Aorta (tissue), 5 donors: ENCODE measurements around the gene OR2F2. TPM values are rescaled to one million over a fixed set of nuclear protein-coding genes. Genes with fewer than 3 reads are reported as not detected.

ENCODE experiments used
- ATAC-seq: fragments of 200-7000 bp; cut with Tn5 transposase; one replicate; pipeline ENCODE4 v1.9.1; 2022; ENCODE audit warnings: moderate library complexity; ENCODE audit not compliant: low FRiP score
- DNase-seq, 2 donors: peaks; one replicate each; pipeline ENCODE4 v3.0.0-alpha.2; 2020
- H3K27ac ChIP-seq, 2 donors: one replicate each; pipeline ENCODE4 v1.5.1; 2013; ENCODE audit warnings: low read length in 2 of 2, mild to moderate bottlenecking in 2 of 2, moderate library complexity in 2 of 2, control low read depth in 1 of 2, inconsistent platforms in 1 of 2, low read depth in 1 of 2
- H3K27me3 ChIP-seq, 2 donors: one replicate each; pipeline ENCODE4 v1.6.1; 2013; ENCODE audit warnings: control low read depth in 1 of 2, low read length in 1 of 2, mild to moderate bottlenecking in 1 of 2, moderate library complexity in 1 of 2; ENCODE audit not compliant: insufficient read depth in 2 of 2, control insufficient read depth in 1 of 2
- H3K36me3 ChIP-seq, 2 donors: one replicate each; pipeline ENCODE4 v1.6.1; 2013; ENCODE audit warnings: control low read depth in 1 of 2, low read length in 1 of 2, mild to moderate bottlenecking in 1 of 2; ENCODE audit not compliant: insufficient read depth in 2 of 2, control insufficient read depth in 1 of 2
- H3K4me1 ChIP-seq, 2 donors: one replicate each; pipeline ENCODE4 v1.6.1; 2013; ENCODE audit warnings: low read length in 2 of 2, control low read depth in 1 of 2, mild to moderate bottlenecking in 1 of 2, moderate library complexity in 1 of 2; ENCODE audit not compliant: insufficient read depth in 2 of 2, control insufficient read depth in 1 of 2
- H3K4me3 ChIP-seq, 2 donors: one replicate each; pipeline ENCODE4 v1.5.1; 2013; ENCODE audit warnings: low read length in 2 of 2, control low read depth in 1 of 2, mild to moderate bottlenecking in 1 of 2
- H3K9me3 ChIP-seq: one replicate; pipeline ENCODE4 v1.6.1; 2013; ENCODE audit warnings: mild to moderate bottlenecking, low read length; ENCODE audit not compliant: control insufficient read depth
- WGBS, 2 donors: extraction: QIAGEN DNeasy Blood & Tissue Kit; methylation state at CpG; one replicate each; pipeline ENCODE4 v1.1.7; 2013; 5-methylcytosine and 5-hydroxymethylcytosine counted together
- intact Hi-C, 2 donors: fragments of 100-400 bp; cut with DNase I; formaldehyde crosslinking; loops; one replicate each; pipeline versions ENCODE4 v1.14.2 to v1.15.0; 2022
- long read RNA-seq, 2 donors: library from polyadenylated mRNA; unstranded; transcript quantifications; one replicate each; pipeline ENCODE4 v2.0.0, GENCODE V29; 2020 to 2021
- polyA plus RNA-seq, 2 donors: library from polyadenylated mRNA; stranded (reverse); fragments of 200-250 nt; gene quantifications; one replicate each; pipeline ENCODE4 v1.2.3, GENCODE V29; 2013
- total RNA-seq, 2 donors: library from RNA; stranded (reverse); fragmentation: NEBNext Ultra II Directional; extraction: Animal tissue kit (Norgen Biotek cat#: 25700); gene quantifications; one replicate each; pipeline ENCODE4 v1.2.1, GENCODE V29; 2021
- donor health status: healthy with polysubstance abuse.
- donor health status: Bipolar disorder and iron deficiency.
- donor health status: DM: no; HTN: no; CAD: no.
- donor health status: DM: no; HTN: no; CAD: no.
- donor health status: DM: yes; HTN: yes; CAD: no.

The OR2F2 gene, protein sequence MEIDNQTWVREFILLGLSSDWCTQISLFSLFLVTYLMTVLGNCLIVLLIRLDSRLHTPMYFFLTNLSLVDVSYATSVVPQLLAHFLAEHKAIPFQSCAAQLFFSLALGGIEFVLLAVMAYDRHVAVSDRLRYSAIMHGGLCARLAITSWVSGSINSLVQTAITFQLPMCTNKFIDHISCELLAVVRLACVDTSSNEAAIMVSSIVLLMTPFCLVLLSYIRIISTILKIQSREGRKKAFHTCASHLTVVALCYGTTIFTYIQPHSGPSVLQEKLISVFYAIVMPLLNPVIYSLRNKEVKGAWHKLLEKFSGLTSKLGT
- total RNA-seq = not detected
- polyA plus RNA-seq = not detected
- long read RNA-seq, donor 1 = 0 reads
- long read RNA-seq, donor 2 = 0 reads

DNA sequence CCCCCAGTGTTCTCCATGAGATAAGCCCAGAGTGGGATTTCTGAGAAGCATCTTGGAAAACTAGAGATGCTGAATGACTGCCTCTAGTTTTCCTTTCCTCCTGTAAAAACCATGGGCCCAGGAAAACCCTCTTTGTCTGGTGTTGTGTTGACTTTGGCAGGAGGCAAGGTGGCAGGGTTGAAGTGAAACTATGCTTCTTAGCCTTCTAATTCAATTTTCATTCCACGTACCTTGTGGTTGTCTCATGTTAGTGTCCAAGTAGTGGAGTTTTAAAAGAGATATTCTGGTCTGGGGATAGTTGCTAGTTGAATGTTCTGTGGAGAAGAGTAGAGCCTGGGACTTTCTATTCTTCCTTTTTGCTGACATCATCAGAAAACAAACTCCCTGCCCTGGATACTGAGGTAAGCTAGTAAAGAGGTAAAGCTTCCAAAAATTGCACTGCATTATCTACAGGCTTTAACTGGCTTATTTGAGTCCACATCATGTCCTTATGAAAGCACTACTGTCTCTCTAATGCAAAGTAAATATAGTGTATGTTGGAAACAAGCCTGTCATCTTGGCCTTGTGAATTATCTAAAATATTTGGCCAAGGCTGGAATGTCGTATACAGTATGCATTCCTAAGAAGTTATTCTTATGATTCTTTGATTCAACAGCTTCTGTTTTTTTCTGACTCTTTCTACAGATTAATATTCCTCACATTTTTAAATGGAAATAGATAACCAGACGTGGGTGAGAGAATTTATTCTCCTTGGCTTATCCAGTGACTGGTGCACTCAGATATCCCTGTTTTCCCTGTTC lies at the start of gene OR2F2:
OR2F2 (plus strand) TSS at position 708 of the 800 bp plus-strand sequence; CDS start at position 708, 0 bp downstream.
- 4 to 11% methylated on average over 3 of the region's 3 CpGs for WGBS, 2 donors
- no peak within 1 kb of the TSS for H3K27ac ChIP-seq
- H3K4me1 ChIP-seq = no peaks in the 10 kb centered on the region
- DNase-seq (no peak), ATAC-seq (no peak)
- peaks cover 2% of the 10 kb centered on the region for H3K9me3 ChIP-seq
- intact Hi-C loops = no loop called here
- no peaks in the 10 kb centered on the region for H3K27me3 ChIP-seq
- H3K4me3 ChIP-seq = no peak within 1 kb of the TSS
- no peaks in the 10 kb centered on the region for H3K36me3 ChIP-seq

DNA sequence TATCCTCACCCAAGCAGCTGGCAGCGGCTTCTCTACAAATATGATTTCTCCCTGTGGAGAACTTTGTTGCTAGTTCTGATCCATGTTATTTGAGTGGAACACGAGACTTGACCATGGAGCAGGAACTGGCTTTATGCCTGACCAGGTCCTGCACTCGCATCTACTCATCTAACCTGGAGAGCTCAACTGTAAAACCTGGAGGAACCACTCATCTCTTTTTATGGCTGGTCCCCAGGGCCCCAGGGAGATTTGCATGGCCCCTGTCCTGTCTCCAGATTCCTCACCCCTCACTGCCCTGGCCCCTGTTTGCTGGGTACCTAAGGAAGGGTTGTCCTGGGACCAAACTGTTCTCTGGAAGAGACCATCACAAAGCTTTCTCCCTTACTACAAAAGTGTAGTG lies 49.1 kb upstream of the OR2F2 start:
- Histone ChIP-seq H3K4me1 (peaks cover 0 to 10% of the 10 kb centered on the region in 2 donors), H3K27me3 (no peaks in the 10 kb centered on the region), H3K9me3 (no peaks in the 10 kb centered on the region), H3K4me3 (no peak overlapping the region), H3K36me3 (no peaks in the 10 kb centered on the region), H3K27ac (no peak overlapping the region)
- no peak for DNase-seq
- ATAC-seq = no peak
- intact Hi-C loops = no loop called here
- 60 to 73% methylated on average over 3 of the region's 3 CpGs for whole genome bisulfite sequencing, 2 donors

DNA sequence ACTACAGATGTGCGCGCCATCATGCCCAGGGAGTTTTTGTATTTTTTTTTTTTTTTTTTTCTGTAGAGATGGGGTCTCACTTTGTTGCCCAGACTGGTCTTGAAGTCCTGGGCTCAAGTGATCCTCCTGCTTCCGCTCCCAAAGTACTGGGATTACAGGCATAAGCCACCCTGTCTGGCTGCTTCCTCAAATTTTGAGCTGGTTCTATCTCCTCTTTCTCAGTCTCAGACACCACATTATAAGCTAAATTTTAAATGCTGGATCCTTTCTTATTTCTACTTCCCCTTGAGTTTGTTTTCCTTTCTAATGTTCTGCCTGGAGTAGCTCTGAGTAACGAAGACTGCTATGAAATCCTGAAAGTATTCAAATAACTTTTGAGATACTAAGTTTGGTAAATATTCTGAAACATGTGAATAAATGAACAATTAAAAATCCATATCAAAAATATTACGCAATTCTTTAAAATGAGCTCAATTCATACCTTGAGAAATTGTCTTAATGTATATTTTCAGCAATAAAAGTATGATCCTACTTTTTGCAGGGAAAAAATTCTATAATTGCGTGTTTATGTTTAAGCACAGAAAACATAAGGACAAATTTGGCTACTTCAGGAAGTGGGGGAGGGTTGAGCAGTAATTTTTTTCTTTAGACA lies 48.1 kb upstream of the OR2F2 start:
- Histone ChIP-seq H3K4me3 (no peak overlapping the region), H3K27ac (no peak overlapping the region), H3K4me1 (peaks cover 0 to 6% of the 10 kb centered on the region in 2 donors), H3K27me3 (no peaks in the 10 kb centered on the region), H3K36me3 (no peaks in the 10 kb centered on the region), H3K9me3 (no peaks in the 10 kb centered on the region)
- ATAC-seq (no peak), DNase-seq (no peak)
- intact Hi-C loops = no loop called here
- 84 to 87% methylated on average over 6 of the region's 6 CpGs for WGBS, 2 donors

DNA sequence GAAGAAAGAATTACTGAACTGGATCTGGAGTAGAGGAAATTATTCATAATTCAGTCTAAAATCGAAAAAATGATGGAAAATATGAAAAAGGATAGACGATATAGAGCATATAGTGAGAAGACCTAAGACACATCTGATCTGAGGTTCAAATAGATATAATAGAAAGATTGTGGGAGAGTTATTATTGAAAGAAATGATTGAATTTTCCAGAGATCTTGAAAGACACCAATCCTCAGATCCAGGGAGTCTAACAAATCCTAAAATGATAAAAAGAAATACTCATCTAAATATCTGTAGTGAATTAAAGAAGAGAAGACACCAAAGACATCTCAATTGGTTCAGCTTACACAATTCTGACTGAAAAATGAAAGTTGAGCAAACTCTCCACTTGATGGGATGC lies 46.0 kb upstream of the OR2F2 start:
- Histone ChIP-seq H3K4me3 (no peak overlapping the region), H3K9me3 (no peaks in the 10 kb centered on the region), H3K4me1 (peaks cover 0 to 6% of the 10 kb centered on the region in 2 donors), H3K36me3 (no peaks in the 10 kb centered on the region), H3K27me3 (no peaks in the 10 kb centered on the region), H3K27ac (no peak overlapping the region)
- DNase-seq = no peak
- intact Hi-C loops = no loop called here
- ATAC-seq = no peak
- 98 to 99% methylated on average over 2 of the region's 2 CpGs for WGBS, 2 donors

DNA sequence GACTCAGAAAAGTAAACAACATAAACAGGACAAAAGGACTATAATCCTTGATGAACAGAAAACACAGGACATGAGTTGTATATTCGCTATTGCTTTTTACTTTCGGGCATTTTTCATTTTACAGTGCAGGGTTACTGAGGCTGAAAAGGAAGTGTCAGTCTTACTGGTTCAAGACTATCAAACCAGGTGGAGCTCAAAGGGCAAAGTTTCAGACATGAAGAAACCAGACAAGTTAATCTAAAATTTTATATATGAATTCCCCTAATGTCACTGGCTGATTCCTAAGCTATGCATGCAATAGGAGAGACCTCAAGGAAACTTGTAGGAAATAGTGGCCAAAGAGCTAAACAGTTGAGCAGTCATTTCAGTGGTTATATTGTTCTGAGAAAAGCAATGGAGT lies 44.5 kb upstream of the OR2F2 start:
- Histone ChIP-seq H3K27me3 (no peaks in the 10 kb centered on the region), H3K9me3 (no peaks in the 10 kb centered on the region), H3K27ac (no peak overlapping the region), H3K4me3 (no peak overlapping the region), H3K36me3 (no peaks in the 10 kb centered on the region), H3K4me1 (no peaks in the 10 kb centered on the region)
- DNase-seq (no peak), ATAC-seq (no peak)
- 95 to 99% methylated on average over 2 of the region's 2 CpGs for whole genome bisulfite sequencing, 2 donors
- intact Hi-C loops = no loop called here

DNA sequence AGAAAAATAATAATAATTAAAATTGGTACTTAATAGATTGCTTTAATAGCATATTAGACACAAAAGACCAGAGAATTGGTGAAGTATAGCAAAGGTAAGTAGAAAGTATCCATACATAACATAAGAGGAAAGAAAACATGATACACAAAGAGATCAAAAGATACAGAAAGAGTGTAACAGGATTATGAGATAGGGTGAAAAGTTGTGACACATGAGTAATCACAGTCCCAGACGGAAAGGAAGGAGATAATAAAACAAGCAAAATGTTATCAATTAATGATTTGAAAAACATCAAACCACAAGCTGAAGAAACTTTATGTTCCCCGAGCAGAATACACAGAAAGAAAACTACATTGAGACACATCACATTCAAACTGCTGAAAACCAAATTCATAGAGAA lies 43.6 kb upstream of the OR2F2 start:
- Histone ChIP-seq H3K27me3 (no peaks in the 10 kb centered on the region), H3K9me3 (no peaks in the 10 kb centered on the region), H3K36me3 (no peaks in the 10 kb centered on the region), H3K4me1 (no peaks in the 10 kb centered on the region), H3K27ac (no peak overlapping the region), H3K4me3 (no peak overlapping the region)
- no peak for ATAC-seq
- WGBS, 2 donors = 95 to 98% methylated on average over 2 of the region's 2 CpGs
- intact Hi-C loops = no loop called here
- DNase-seq = no peak

DNA sequence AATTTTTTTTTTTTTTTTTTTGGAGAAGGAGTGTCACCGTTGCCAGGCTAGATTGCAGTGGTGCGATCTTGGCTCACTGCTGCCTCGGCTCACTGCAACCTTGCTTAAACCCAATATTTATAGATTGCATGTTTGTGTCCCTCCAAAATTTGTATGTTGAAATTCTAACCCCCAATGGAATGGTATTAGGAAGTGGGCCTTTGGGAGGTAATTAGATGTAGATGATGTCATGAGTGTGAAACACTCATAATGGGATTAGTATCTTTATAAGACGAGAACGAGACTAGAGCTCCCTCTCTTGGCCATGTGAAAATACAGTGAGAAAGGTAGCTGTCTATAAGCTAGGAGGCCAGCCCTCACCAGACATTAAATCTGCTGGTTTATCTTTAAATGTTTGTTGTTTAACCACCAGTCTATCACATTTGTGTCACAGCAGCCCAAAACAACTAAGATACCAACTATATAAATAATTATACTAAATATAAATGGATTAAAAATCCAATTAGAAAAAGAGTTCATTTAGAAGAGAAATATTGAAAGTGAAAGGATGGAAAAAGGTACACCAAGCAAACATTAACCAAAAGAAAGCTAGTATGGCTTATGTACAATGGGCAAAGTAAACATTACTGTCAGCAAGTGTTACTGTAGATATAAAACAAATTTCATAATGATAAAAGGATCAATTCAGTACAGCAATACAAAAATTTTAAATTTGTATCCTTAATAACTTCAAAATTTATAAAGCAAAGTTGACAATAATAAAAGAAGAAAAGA lies 42.3 kb upstream of the OR2F2 start:
- WGBS, 2 donors = 90 to 93% methylated on average over 5 of the region's 5 CpGs
- Histone ChIP-seq H3K4me3 (no peak overlapping the region), H3K36me3 (no peaks in the 10 kb centered on the region), H3K9me3 (no peaks in the 10 kb centered on the region), H3K4me1 (no peaks in the 10 kb centered on the region), H3K27ac (no peak overlapping the region), H3K27me3 (no peaks in the 10 kb centered on the region)
- DNase-seq (no peak), ATAC-seq (no peak)
- intact Hi-C loops = no loop called here

DNA sequence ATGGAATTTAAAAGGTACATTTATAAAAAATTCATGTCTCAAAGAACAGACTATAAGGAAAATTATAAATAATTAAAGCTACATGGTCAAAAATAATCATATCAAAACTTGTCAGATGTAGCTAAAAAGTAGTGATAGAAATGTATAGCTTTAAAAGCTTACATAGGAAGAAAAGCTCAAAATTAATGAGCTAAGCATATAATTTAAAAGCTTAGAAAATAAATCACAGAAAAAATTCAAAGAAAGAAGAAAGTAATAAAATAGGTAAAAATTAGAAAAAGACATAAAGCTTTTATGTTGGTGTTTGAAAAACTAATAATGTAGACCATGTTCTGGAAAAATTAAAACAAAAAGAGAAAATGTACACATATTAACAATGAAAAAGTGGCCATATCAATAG lies 38.4 kb upstream of the OR2F2 start:
- no peak overlapping the region for H3K27ac ChIP-seq
- ATAC-seq = no peak
- H3K36me3 ChIP-seq = no peaks in the 10 kb centered on the region
- intact Hi-C loops = no loop called here
- no peaks in the 10 kb centered on the region for H3K4me1 ChIP-seq
- no peak overlapping the region for H3K4me3 ChIP-seq
- H3K27me3 ChIP-seq = no peaks in the 10 kb centered on the region
- no peak for DNase-seq
- no peaks in the 10 kb centered on the region for H3K9me3 ChIP-seq
